GM19240 (cell line): ENCODE results near the gene ERVV-1.
"Not testable (repeated sequence)": the region's sequence is repeated elsewhere in the genome, so short reads cannot be mapped to it uniquely, and the experiment has no call there.

Experiments
- DNase-seq: peaks from one replicate; pipeline ENCODE4 v3.0.0; 2011; ENCODE audit warnings: low spot score; ENCODE audit not compliant: insufficient read length

The ERVV-1 gene

GRCh38 chr19:53013621-53014020 is at the start of gene ERVV-1:
Gene ERVV-1, plus strand, starts transcription at chr19:53013921. Its CDS starts 170 bp downstream, at chr19:53014091.
- no peak for DNase-seq

GRCh38 chr19:52967772-52968171 is 45.9 kb upstream of the ERVV-1 start:
- no peak for DNase-seq

- DNase-seq, result no peak
These were observed 32.4 kb upstream of the ERVV-1 start for GRCh38 chr19:52981329-52981728.

GRCh38 chr19:52983167-52983566 is 30.6 kb upstream of the ERVV-1 start:
- DNase-seq, result not testable (repeated sequence)

GRCh38 chr19:52987221-52987620 is 26.5 kb upstream of the ERVV-1 start:
- no peak for DNase-seq

GRCh38 chr19:52988506-52988905 is 25.2 kb upstream of the ERVV-1 start:
- no peak for DNase-seq

- DNase-seq, result no peak
These were observed 22.8 kb upstream of the ERVV-1 start for GRCh38 chr19:52990759-52991418.

- DNase-seq, result no peak
These were observed 22.2 kb upstream of the ERVV-1 start for GRCh38 chr19:52991484-52991883.

- DNase-seq, result no peak
These were observed 21.4 kb upstream of the ERVV-1 start for GRCh38 chr19:52992109-52993004.

GRCh38 chr19:52993342-52994178 is 20.2 kb upstream of the ERVV-1 start:
- DNase-seq, result no peak

GRCh38 chr19:52995711-52996110 is 18.0 kb upstream of the ERVV-1 start:
- DNase-seq, result no peak

- no peak for DNase-seq
These were observed 15.7 kb upstream of the ERVV-1 start for GRCh38 chr19:52997975-52998374.

GRCh38 chr19:53002479-53002878 is 11.2 kb upstream of the ERVV-1 start:
- DNase-seq, result no peak

GRCh38 chr19:53004242-53004641 is 9.5 kb upstream of the ERVV-1 start:
- no peak for DNase-seq

GRCh38 chr19:53007200-53007599 is 6.5 kb upstream of the ERVV-1 start:
- no peak for DNase-seq

- DNase-seq, result no peak
These were observed 6.1 kb upstream of the ERVV-1 start for GRCh38 chr19:53007606-53008005.

- DNase-seq, result no peak
These were observed 5.5 kb upstream of the ERVV-1 start for GRCh38 chr19:53008061-53008778.

- DNase-seq, result no peak
These were observed 3.2 kb upstream of the ERVV-1 start for GRCh38 chr19:53010494-53010893.

- no peak for DNase-seq
These were observed 1.7 kb upstream of the ERVV-1 start for GRCh38 chr19:53012006-53012405.

GRCh38 chr19:53015159-53015558 is 1.4 kb downstream of the ERVV-1 start:
- no peak for DNase-seq

GRCh38 chr19:53015730-53016129 is 2.0 kb downstream of the ERVV-1 start:
- DNase-seq, result no peak
